WTC11 (cell line): Measurements from ENCODE around the gene BFSP1.

Experiments
- FOXJ3 ChIP-seq: sonication (generic); formaldehyde crosslinking; IDR thresholded peaks from 2 replicates; pipeline ENCODE4 v1.9.0; 2021; ENCODE audit warnings: missing genetic modification reagents, mild to moderate bottlenecking, borderline replicate concordance
- MYBL2 ChIP-seq: sonication (generic); formaldehyde crosslinking; IDR thresholded peaks from 2 replicates; pipeline ENCODE4 v1.8.1; 2023; ENCODE audit warnings: mild to moderate bottlenecking, moderate library complexity, missing genetic modification reagents
- NFATC4 ChIP-seq: fragments of 250-450 bp; sonication (Bioruptor Pico); IDR thresholded peaks from 2 replicates; pipeline ENCODE4 v1.9.0; 2021; ENCODE audit warnings: mild to moderate bottlenecking
- SMAD3 ChIP-seq: sonication (generic); formaldehyde crosslinking; IDR thresholded peaks from 2 replicates; pipeline ENCODE4 v1.8.0; 2022; ENCODE audit warnings: missing genetic modification reagents, mild to moderate bottlenecking, borderline replicate concordance
- USF2 ChIP-seq: sonication (generic); formaldehyde crosslinking; IDR thresholded peaks from 2 replicates; pipeline ENCODE4 v1.8.1; 2023; ENCODE audit warnings: mild to moderate bottlenecking, missing genetic modification reagents, moderate library complexity
- ZNF121 ChIP-seq: sonication (generic); formaldehyde crosslinking; IDR thresholded peaks from 2 replicates; pipeline ENCODE4 v1.8.0; 2023; ENCODE audit warnings: missing genetic modification reagents
- ZNF138 ChIP-seq: sonication (generic); formaldehyde crosslinking; conservative IDR thresholded peaks from 2 replicates; pipeline ENCODE4 v1.8.1; 2022; ENCODE audit warnings: mild to moderate bottlenecking, moderate library complexity, missing genetic modification reagents
- ZNF232 ChIP-seq: sonication (generic); formaldehyde crosslinking; IDR thresholded peaks from 2 replicates; pipeline ENCODE4 v1.8.0; 2022; ENCODE audit warnings: mild to moderate bottlenecking, missing genetic modification reagents
- TF ChIP-seq, protein P1 (sequence below): fragments of 200-600 bp; IDR thresholded peaks from 2 replicates; pipeline ENCODE4 v1.8.0; 2022; ENCODE audit warnings: antibody characterized with exemption
- TF ChIP-seq, protein P2 (sequence below): sonication (generic); formaldehyde crosslinking; IDR thresholded peaks from 2 replicates; pipeline ENCODE4 v1.8.0; 2023; ENCODE audit warnings: missing genetic modification reagents
- TF ChIP-seq, protein P3 (sequence below): sonication (generic); formaldehyde crosslinking; IDR thresholded peaks from 2 replicates; pipeline ENCODE4 v1.8.1; 2022; ENCODE audit warnings: low read depth, missing genetic modification reagents, borderline replicate concordance
- TF ChIP-seq, protein P4 (sequence below): sonication (generic); formaldehyde crosslinking; IDR thresholded peaks from 2 replicates; pipeline ENCODE4 v1.8.0; 2022; ENCODE audit warnings: mild to moderate bottlenecking, missing genetic modification reagents

DNA sequence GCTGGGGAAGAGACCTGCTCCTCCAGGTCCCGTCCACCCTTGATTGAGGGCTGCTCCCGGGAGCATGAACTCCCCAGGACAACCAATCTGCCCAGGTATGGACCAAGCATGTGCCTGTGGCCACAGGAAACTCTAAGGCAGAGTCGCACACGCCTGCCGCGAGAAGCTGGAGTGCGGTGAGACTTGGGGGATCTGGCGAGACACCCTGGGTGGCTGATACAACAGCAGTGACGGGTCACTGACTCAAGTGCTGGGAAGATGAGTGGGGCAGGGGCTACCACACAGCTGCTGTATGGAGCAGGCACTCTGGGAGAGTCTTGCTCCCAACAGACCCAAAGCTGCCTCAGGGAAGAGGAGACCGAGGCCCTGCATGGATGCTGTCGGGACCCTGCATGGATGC lies 40.1 kb downstream of the BFSP1 start:
- TF ChIP-seq ZNF121 (CRISPR knock-in tag) (no peak), ZNF138 (no peak), FOXJ3 (no peak), ZNF232 (CRISPR knock-in tag) (no peak), NFATC4 (no peak), SMAD3 (CRISPR knock-in tag) (no peak), USF2 (CRISPR knock-in tag) (no peak), MYBL2 (CRISPR knock-in tag) (no peak)
- TF ChIP-seq, protein P1, sequence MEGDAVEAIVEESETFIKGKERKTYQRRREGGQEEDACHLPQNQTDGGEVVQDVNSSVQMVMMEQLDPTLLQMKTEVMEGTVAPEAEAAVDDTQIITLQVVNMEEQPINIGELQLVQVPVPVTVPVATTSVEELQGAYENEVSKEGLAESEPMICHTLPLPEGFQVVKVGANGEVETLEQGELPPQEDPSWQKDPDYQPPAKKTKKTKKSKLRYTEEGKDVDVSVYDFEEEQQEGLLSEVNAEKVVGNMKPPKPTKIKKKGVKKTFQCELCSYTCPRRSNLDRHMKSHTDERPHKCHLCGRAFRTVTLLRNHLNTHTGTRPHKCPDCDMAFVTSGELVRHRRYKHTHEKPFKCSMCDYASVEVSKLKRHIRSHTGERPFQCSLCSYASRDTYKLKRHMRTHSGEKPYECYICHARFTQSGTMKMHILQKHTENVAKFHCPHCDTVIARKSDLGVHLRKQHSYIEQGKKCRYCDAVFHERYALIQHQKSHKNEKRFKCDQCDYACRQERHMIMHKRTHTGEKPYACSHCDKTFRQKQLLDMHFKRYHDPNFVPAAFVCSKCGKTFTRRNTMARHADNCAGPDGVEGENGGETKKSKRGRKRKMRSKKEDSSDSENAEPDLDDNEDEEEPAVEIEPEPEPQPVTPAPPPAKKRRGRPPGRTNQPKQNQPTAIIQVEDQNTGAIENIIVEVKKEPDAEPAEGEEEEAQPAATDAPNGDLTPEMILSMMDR: no peak
- TF ChIP-seq, protein P2, sequence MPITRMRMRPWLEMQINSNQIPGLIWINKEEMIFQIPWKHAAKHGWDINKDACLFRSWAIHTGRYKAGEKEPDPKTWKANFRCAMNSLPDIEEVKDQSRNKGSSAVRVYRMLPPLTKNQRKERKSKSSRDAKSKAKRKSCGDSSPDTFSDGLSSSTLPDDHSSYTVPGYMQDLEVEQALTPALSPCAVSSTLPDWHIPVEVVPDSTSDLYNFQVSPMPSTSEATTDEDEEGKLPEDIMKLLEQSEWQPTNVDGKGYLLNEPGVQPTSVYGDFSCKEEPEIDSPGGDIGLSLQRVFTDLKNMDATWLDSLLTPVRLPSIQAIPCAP: no peak
- TF ChIP-seq, protein P3, sequence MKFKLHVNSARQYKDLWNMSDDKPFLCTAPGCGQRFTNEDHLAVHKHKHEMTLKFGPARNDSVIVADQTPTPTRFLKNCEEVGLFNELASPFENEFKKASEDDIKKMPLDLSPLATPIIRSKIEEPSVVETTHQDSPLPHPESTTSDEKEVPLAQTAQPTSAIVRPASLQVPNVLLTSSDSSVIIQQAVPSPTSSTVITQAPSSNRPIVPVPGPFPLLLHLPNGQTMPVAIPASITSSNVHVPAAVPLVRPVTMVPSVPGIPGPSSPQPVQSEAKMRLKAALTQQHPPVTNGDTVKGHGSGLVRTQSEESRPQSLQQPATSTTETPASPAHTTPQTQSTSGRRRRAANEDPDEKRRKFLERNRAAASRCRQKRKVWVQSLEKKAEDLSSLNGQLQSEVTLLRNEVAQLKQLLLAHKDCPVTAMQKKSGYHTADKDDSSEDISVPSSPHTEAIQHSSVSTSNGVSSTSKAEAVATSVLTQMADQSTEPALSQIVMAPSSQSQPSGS (CRISPR knock-in tag): no peak
- TF ChIP-seq, protein P4, sequence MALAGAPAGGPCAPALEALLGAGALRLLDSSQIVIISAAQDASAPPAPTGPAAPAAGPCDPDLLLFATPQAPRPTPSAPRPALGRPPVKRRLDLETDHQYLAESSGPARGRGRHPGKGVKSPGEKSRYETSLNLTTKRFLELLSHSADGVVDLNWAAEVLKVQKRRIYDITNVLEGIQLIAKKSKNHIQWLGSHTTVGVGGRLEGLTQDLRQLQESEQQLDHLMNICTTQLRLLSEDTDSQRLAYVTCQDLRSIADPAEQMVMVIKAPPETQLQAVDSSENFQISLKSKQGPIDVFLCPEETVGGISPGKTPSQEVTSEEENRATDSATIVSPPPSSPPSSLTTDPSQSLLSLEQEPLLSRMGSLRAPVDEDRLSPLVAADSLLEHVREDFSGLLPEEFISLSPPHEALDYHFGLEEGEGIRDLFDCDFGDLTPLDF (CRISPR knock-in tag): no peak
